ENCODE measurements around the gene ST8SIA2.

The ST8SIA2 gene

GRCh38 chr15:92393071-92393979 lies at the start of gene ST8SIA2:
Gene ST8SIA2, plus strand, starts transcription at chr15:92393881. Its CDS starts 184 bp downstream, at chr15:92394065.
- peak in 1 of 3 experiments; percentile 24 for DNase-seq (ENCODE audit: low read depth in 3 of 3)

- DNase-seq (ENCODE audit: low read depth in 3 of 3), result no peak
These were observed 49.6 kb upstream of the ST8SIA2 start for GRCh38 chr15:92343924-92344643.

GRCh38 chr15:92346063-92346462 lies 47.6 kb upstream of the ST8SIA2 start:
- no peak for DNase-seq (ENCODE audit: low read depth in 3 of 3)

- no peak for DNase-seq (ENCODE audit: low read depth in 3 of 3)
These were observed 38.4 kb upstream of the ST8SIA2 start for GRCh38 chr15:92355307-92355706.

- DNase-seq (ENCODE audit: low read depth in 3 of 3), result no peak
These were observed 32.2 kb upstream of the ST8SIA2 start for GRCh38 chr15:92361321-92362000.

- no peak for DNase-seq (ENCODE audit: low read depth in 3 of 3)
These were observed 31.7 kb upstream of the ST8SIA2 start for GRCh38 chr15:92362001-92362350.

GRCh38 chr15:92365084-92365483 lies 28.6 kb upstream of the ST8SIA2 start:
- no peak for DNase-seq (ENCODE audit: low read depth in 3 of 3)

- no peak for DNase-seq (ENCODE audit: low read depth in 3 of 3)
These were observed 27.8 kb upstream of the ST8SIA2 start for GRCh38 chr15:92365906-92366305.

GRCh38 chr15:92366381-92366780 lies 27.3 kb upstream of the ST8SIA2 start:
- no peak for DNase-seq (ENCODE audit: low read depth in 3 of 3)

GRCh38 chr15:92375057-92375456 lies 18.6 kb upstream of the ST8SIA2 start:
- DNase-seq (ENCODE audit: low read depth in 3 of 3), result no peak

GRCh38 chr15:92376109-92376508 lies 17.6 kb upstream of the ST8SIA2 start:
- no peak for DNase-seq (ENCODE audit: low read depth in 3 of 3)

- no peak for DNase-seq (ENCODE audit: low read depth in 3 of 3)
These were observed 16.4 kb upstream of the ST8SIA2 start for GRCh38 chr15:92377083-92377789.

GRCh38 chr15:92383519-92384324 lies 10.0 kb upstream of the ST8SIA2 start:
- DNase-seq (ENCODE audit: low read depth in 3 of 3), result peak in 1 of 3 experiments; percentile 25

GRCh38 chr15:92384381-92384780 lies 9.3 kb upstream of the ST8SIA2 start:
- no peak for DNase-seq (ENCODE audit: low read depth in 3 of 3)

- DNase-seq (ENCODE audit: low read depth in 3 of 3), result no peak
These were observed 8.6 kb upstream of the ST8SIA2 start for GRCh38 chr15:92385096-92385495.

GRCh38 chr15:92391640-92392039 lies 2.0 kb upstream of the ST8SIA2 start:
- DNase-seq (ENCODE audit: low read depth in 3 of 3), result peak in 1 of 3 experiments; percentile 15

GRCh38 chr15:92392462-92392861 lies 1.2 kb upstream of the ST8SIA2 start:
- DNase-seq (ENCODE audit: low read depth in 3 of 3), result no peak

GRCh38 chr15:92393980-92394308 lies 263 bp downstream of the ST8SIA2 start:
- no peak for DNase-seq (ENCODE audit: low read depth in 3 of 3)

GRCh38 chr15:92394309-92395097 lies 822 bp downstream of the ST8SIA2 start:
- DNase-seq (ENCODE audit: low read depth in 3 of 3), result no peak

- no peak for DNase-seq (ENCODE audit: low read depth in 3 of 3)
These were observed 1.5 kb downstream of the ST8SIA2 start for GRCh38 chr15:92395098-92395635.

All from stimulated activated CD4-positive, alpha-beta T cell treated with anti-CD3 and anti-CD28 coated beads, TNF-alpha, amount 100 ng/mL, for 24 hours (primary cell).